Gastrocnemius medialis (tissue), 4 donors: Measurements from ENCODE around the gene PKMYT1. TPM values are rescaled to one million over a fixed set of nuclear protein-coding genes. Genes with fewer than 3 reads are reported as not detected.
A peak's percentile ranks its signal among the peaks of the same experiment; 100 is the strongest.

Experiments used
- ATAC-seq, 2 donors: fragments of 150-250 bp; one replicate each; pipeline ENCODE4 v1.9.1; 2016
- DNase-seq, 2 donors: peaks; one replicate each; pipeline ENCODE4 v3.0.0-alpha.2; 2019
- H3K27ac ChIP-seq, 4 donors: fragments of 200-600 bp; sonication (generic); 1 replicate in 1 of 4; 2 replicates in 3 of 4; pipeline ENCODE4 v1.5.1; 2016 to 2018; ENCODE audit warnings: mild to moderate bottlenecking in 2 of 4, moderate library complexity in 1 of 4
- H3K27me3 ChIP-seq, 3 donors: fragments of 200-600 bp; sonication (generic) in 2 of 3; 1 replicate in 1 of 3; 2 replicates in 2 of 3; pipeline versions ENCODE4 v1.5.1 to v1.6.0; 2016 to 2019; ENCODE audit warnings: mild to moderate bottlenecking in 1 of 3, moderate library complexity in 1 of 3
- H3K36me3 ChIP-seq, 2 donors: fragments of 200-600 bp; sonication (generic) in 1 of 2; one replicate each; pipeline ENCODE4 v1.5.1; 2017 to 2018
- H3K4me1 ChIP-seq, 2 donors: fragments of 200-600 bp; sonication (generic) in 1 of 2; one replicate each; pipeline ENCODE4 v1.5.1; 2016 to 2017; ENCODE audit warnings: mild to moderate bottlenecking in 2 of 2
- H3K4me3 ChIP-seq, 4 donors: fragments of 200-600 bp; sonication (generic) in 3 of 4; 1 replicate in 1 of 4; 2 replicates in 3 of 4; pipeline ENCODE4 v1.5.1; 2016 to 2019; ENCODE audit warnings: mild to moderate bottlenecking in 2 of 4
- H3K9me3 ChIP-seq, 3 donors: fragments of 200-600 bp; sonication (generic) in 2 of 3; 1 replicate in 1 of 3; 2 replicates in 2 of 3; pipeline ENCODE4 v1.5.1; 2016 to 2019
- POLR2A ChIP-seq, 2 donors: fragments of 450-650 bp; IDR thresholded peaks; one replicate each; pipeline ENCODE4 v1.6.1; 2017; ENCODE audit warnings: antibody characterized with exemption in 2 of 2, mild to moderate bottlenecking in 2 of 2, moderate library complexity in 2 of 2
- in situ Hi-C, 4 donors: fragments of 200-750 bp; cut with MboI; loops; one replicate each; pipeline versions ENCODE4 v1.15.0 to v1.8.0; 2017; ENCODE audit warnings: low sequenced_read_pairs in 4 of 4
- intact Hi-C: fragments of 100-400 bp; cut with DNase I; formaldehyde crosslinking; loops from one replicate; pipeline ENCODE4 v1.15.1; 2023; ENCODE audit warnings: low total_unique reads
- total RNA-seq, 4 donors: library from RNA; depleted of rRNA; stranded (reverse); fragments of >200 nt; gene quantifications; one replicate each; pipeline versions ENCODE4 v1.1.0 to v1.2.3, GENCODE V29; 2016
- TF ChIP-seq, protein P1 (sequence below), 5 experiments: fragments of 450-650 bp in 3 of 5; fragments of 200-600 bp in 2 of 5; sonication (generic) in 2 of 5; IDR thresholded peaks in 4 of 5; conservative IDR thresholded peaks in 1 of 5; 1 replicate in 4 of 5; 2 replicates in 1 of 5; pipeline ENCODE4 v1.5.1; 2016 to 2019; ENCODE audit warnings: antibody characterized with exemption in 5 of 5, mild to moderate bottlenecking in 3 of 5, moderate library complexity in 3 of 5

Gene PKMYT1
- total RNA-seq, 4 donors from 2014 or later: 1.4 to 2.4 TPM; not detected in 2

DNA sequence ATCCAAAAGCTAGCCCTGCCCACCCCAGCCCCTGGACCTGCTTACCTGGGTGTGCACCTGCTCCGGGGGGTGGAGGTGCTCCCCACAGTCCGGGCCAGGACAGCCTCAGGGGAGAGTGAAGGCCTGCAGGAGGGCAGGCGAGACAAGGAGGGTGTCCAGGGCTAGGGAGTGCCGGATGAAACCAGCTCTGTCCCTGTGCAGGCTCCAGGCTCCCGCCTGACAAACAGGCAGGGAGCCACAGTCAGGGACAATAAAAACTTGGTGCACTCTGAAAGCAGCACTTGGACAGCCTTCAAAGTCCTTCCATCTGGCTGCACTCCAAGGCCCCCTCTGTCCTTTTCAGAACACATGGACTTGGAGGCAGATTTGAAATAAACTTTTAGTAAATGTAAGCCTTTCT is 7.2 kb downstream of the PKMYT1 start:
- in situ Hi-C loops: no loop called here
- DNase-seq: no peak
- intact Hi-C loops: no loop called here
- ATAC-seq: no peak
- Histone ChIP-seq H3K27ac (no peak overlapping the region), H3K9me3 (no peaks in the 10 kb centered on the region), H3K27me3 (peaks cover 3 to 4% (median 3%) of the 10 kb centered on the region in 3 donors), H3K4me3 (no peak overlapping the region), H3K36me3 (no peaks in the 10 kb centered on the region), H3K4me1 (peaks cover 9 to 21% of the 10 kb centered on the region in 2 donors)
- no peak for TF ChIP-seq POLR2A (IDR thresholded peaks at IDR 0.05)
- TF ChIP-seq, protein P1, sequence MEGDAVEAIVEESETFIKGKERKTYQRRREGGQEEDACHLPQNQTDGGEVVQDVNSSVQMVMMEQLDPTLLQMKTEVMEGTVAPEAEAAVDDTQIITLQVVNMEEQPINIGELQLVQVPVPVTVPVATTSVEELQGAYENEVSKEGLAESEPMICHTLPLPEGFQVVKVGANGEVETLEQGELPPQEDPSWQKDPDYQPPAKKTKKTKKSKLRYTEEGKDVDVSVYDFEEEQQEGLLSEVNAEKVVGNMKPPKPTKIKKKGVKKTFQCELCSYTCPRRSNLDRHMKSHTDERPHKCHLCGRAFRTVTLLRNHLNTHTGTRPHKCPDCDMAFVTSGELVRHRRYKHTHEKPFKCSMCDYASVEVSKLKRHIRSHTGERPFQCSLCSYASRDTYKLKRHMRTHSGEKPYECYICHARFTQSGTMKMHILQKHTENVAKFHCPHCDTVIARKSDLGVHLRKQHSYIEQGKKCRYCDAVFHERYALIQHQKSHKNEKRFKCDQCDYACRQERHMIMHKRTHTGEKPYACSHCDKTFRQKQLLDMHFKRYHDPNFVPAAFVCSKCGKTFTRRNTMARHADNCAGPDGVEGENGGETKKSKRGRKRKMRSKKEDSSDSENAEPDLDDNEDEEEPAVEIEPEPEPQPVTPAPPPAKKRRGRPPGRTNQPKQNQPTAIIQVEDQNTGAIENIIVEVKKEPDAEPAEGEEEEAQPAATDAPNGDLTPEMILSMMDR (IDR thresholded peaks at IDR 0.05 in 4 of 5, conservative IDR thresholded peaks at IDR 0.05 in 1 of 5): no peak

DNA sequence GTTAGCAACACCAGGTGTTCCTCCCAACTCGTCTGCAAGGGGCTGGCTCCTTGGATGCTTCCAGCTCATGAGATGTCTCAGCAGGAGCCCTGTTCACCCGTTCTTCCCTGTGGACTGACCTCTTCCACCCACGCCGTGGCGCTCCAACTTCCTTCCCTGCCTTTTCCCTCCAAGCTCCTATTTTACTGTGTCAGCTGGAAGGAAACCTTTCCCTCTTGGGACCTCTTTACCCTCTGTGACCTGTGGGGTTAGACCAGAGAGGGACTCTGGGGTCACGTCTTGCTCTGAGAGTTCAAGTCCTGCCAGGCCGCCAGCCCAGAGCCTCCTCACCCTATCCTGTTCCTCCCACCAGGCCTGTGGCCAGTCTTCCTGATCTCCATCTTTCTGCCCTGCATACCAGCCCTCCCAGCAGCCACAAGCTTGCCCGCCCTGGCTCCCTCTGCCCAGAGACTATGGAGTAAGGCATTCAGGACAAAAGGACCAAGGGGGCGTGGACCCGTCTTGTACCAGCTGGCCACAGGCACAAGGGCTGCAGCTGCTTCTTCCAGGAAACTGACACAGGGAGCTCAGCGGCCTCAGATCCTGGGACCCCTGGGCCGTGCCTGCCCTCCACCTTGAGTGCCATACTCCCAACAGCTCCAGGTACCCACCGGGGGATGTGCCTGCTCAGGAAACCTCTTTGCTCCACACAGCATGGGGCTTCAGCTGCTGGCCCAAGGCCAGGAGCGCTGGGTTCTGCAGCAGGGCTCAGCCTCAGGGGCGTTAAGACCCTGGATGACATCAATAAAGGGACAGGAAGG is 8.1 kb downstream of the PKMYT1 start:
- Histone ChIP-seq H3K27ac (no peak overlapping the region), H3K4me1 (peaks cover 9 to 21% of the 10 kb centered on the region in 2 donors), H3K9me3 (no peaks in the 10 kb centered on the region), H3K27me3 (peaks cover 12 to 13% (median 12%) of the 10 kb centered on the region in 3 donors), H3K36me3 (no peaks in the 10 kb centered on the region), H3K4me3 (no peak overlapping the region)
- DNase-seq: no peak
- intact Hi-C loops (no loop called here), in situ Hi-C loops (no loop called here)
- no peak for ATAC-seq
- TF ChIP-seq POLR2A (IDR thresholded peaks at IDR 0.05): no peak
- TF ChIP-seq, protein P1 (IDR thresholded peaks at IDR 0.05 in 4 of 5, conservative IDR thresholded peaks at IDR 0.05 in 1 of 5): no peak

DNA sequence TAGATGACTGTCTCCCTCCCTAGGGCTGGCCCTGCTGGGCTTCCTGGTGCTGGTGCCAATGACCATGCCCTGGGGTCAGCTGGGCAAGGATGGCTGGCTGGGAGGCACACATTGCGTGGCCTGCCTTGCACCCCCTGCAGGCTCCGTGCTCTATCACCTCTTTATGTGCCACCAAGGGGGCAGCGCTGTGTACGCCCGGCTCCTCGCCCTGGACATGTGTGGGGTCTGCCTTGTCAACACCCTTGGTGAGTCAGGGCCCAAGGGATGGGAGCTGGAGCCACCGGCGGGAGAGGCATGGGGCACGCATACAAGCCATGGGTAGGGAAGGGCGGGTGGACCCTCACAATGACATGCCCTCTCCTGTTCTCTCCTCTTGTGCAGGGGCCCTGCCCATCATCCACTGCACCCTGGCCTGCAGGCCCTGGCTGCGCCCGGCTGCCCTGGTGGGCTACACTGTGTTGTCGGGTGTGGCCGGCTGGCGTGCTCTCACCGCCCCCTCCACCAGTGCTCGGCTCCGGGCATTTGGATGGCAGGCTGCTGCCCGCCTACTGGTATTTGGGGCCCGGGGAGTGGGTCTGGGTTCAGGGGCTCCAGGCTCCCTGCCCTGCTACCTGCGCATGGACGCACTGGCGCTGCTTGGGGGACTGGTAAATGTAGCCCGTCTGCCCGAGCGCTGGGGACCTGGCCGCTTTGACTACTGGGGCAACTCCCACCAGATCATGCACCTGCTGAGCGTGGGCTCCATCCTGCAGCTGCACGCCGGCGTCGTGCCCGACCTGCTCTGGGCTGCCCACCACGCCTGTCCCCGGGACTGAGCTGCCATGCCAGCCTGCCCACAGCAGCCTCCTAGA is 8.9 kb downstream of the PKMYT1 start:
- DNase-seq (no peak), ATAC-seq (no peak)
- Histone ChIP-seq H3K27ac (no peak overlapping the region), H3K4me1 (peaks cover 9 to 21% of the 10 kb centered on the region in 2 donors), H3K4me3 (no peak overlapping the region), H3K36me3 (no peaks in the 10 kb centered on the region), H3K9me3 (no peaks in the 10 kb centered on the region), H3K27me3 (peaks cover 20% of the 10 kb centered on the region in 3 donors)
- no peak for TF ChIP-seq POLR2A (IDR thresholded peaks at IDR 0.05)
- TF ChIP-seq, protein P1 (IDR thresholded peaks at IDR 0.05 in 4 of 5, conservative IDR thresholded peaks at IDR 0.05 in 1 of 5): no peak
- intact Hi-C loops (no loop called here), in situ Hi-C loops (no loop called here)

DNA sequence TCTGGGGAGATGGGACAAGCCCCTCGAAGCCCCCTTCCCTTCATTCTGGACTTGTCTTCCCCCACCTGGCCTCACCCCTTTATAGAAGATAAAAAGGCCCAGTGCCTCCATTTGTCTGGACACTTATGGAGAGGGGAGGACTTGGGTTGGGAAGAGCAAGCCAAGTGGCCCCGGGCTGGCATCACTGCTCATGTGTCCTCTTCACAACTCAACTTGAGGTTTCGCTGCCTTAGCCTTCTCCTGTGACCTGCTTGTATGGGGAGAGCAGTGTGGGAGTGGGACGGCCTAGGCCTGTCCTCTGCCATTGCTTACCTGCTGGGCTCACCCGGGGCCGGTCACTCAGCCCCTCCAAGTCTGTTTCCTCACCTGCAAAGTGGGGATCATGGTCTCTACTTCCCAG is 9.7 kb downstream of the PKMYT1 start:
- Histone ChIP-seq H3K27me3 (peaks cover 28% of the 10 kb centered on the region in 3 donors), H3K27ac (peak overlapping the region; percentile 41 to 73 (median 60)), H3K9me3 (no peaks in the 10 kb centered on the region), H3K36me3 (no peaks in the 10 kb centered on the region), H3K4me1 (peaks cover 9 to 21% of the 10 kb centered on the region in 2 donors), H3K4me3 (peak overlapping the region; percentile 59 to 95 (median 68))
- DNase-seq (no peak), ATAC-seq (no peak)
- TF ChIP-seq, protein P1 (IDR thresholded peaks at IDR 0.05 in 4 of 5, conservative IDR thresholded peaks at IDR 0.05 in 1 of 5): no peak
- intact Hi-C loops: no loop called here
- in situ Hi-C loops: no loop called here
